Endothelial cell of umbilical vein (primary cell): ENCODE measurements around the gene NLGN1.

Source experiments
- CTCF ChIP-seq, 2 donors: IDR thresholded peaks; 1 replicate in 1 of 2; 2 replicates in 1 of 2; pipeline ENCODE4 v1.5.1; 2011; ENCODE audit warnings: low read length in 2 of 2, mild to moderate bottlenecking in 2 of 2, moderate library complexity in 2 of 2, control low read depth in 1 of 2, inconsistent platforms in 1 of 2, low read depth in 1 of 2; ENCODE audit not compliant: insufficient read depth in 1 of 2; ENCODE audit errors: extremely low read depth in 1 of 2
- EZH2 ChIP-seq: IDR thresholded peaks from 2 replicates; pipeline ENCODE4 v1.6.1; 2012; ENCODE audit warnings: borderline replicate concordance, low read depth, mild to moderate bottlenecking, moderate library complexity, low read length, inconsistent platforms; ENCODE audit not compliant: severe bottlenecking
- JUN ChIP-seq: IDR thresholded peaks from 2 replicates; pipeline ENCODE4 v1.6.1; 2011; ENCODE audit warnings: borderline replicate concordance, low read depth; ENCODE audit not compliant: insufficient read length, insufficient read depth
- MYC ChIP-seq: IDR thresholded peaks from one replicate; pipeline ENCODE4 v1.6.1; 2011; ENCODE audit warnings: mild to moderate bottlenecking, low read depth, low read length
- POLR2A ChIP-seq: IDR thresholded peaks from 2 replicates; pipeline ENCODE4 v1.6.1; 2012; ENCODE audit warnings: low read depth, mild to moderate bottlenecking, control low read depth, low read length

- TF ChIP-seq EZH2 = no peak
- TF ChIP-seq CTCF (IDR thresholded peaks at IDR 0.05; ENCODE audit: extremely low read depth in 1 of 2, insufficient read depth in 1 of 2, low read depth in 1 of 2, low read length in 2 of 2) = no peak
- TF ChIP-seq POLR2A = no peak
- TF ChIP-seq JUN = no peak
- no peak for TF ChIP-seq MYC
Measured at GRCh38 chr3:174153871-174154270, 756.3 kb downstream of the NLGN1 start.
